GM23338 (cell line): ENCODE measurements around the gene TMEM92. TPM values are rescaled to one million over a fixed set of nuclear protein-coding genes. Genes with fewer than 3 reads are reported as not detected.

Experiments
- ATAC-seq: fragments of 200-7000 bp; cut with Tn5 transposase; 3 replicates; pipeline ENCODE4 v1.9.1; 2020
- DNase-seq: peaks from one replicate; pipeline ENCODE4 v3.0.0-alpha.2; 2015; ENCODE audit warnings: low spot score
- H2AFZ ChIP-seq: fragments of 200-600 bp; sonication (generic); 2 replicates; pipeline ENCODE4 v1.8.0; 2016; ENCODE audit warnings: antibody characterized with exemption, mild to moderate bottlenecking, moderate library complexity
- H3F3A ChIP-seq: fragments of 200-600 bp; sonication (generic); replicated peaks from 2 replicates; pipeline ENCODE4 v1.8.0; 2017; ENCODE audit warnings: antibody characterized with exemption, mixed run types, low read depth
- H3K27ac ChIP-seq: fragments of 200-600 bp; sonication (generic); 2 replicates; pipeline ENCODE4 v1.6.1; 2016; ENCODE audit warnings: low read depth
- H3K27me3 ChIP-seq: fragments of 200-600 bp; sonication (generic); 2 replicates; pipeline ENCODE4 v1.8.0; 2016; ENCODE audit warnings: mild to moderate bottlenecking, mixed run types, moderate library complexity; ENCODE audit not compliant: insufficient read depth
- H3K36me3 ChIP-seq: fragments of 200-600 bp; sonication (generic); 2 replicates; pipeline ENCODE4 v1.8.0; 2016; ENCODE audit warnings: mild to moderate bottlenecking; ENCODE audit not compliant: insufficient read depth
- H3K4me1 ChIP-seq: fragments of 200-600 bp; sonication (generic); 2 replicates; pipeline ENCODE4 v1.8.0; 2016; ENCODE audit warnings: mild to moderate bottlenecking, moderate library complexity; ENCODE audit not compliant: insufficient read depth
- H3K4me2 ChIP-seq: fragments of 200-600 bp; sonication (generic); 2 replicates; pipeline ENCODE4 v1.7.1; 2017; ENCODE audit warnings: mixed run types
- H3K4me3 ChIP-seq: fragments of 200-600 bp; sonication (generic); 2 replicates; pipeline ENCODE4 v1.6.1; 2016; ENCODE audit warnings: mixed run types
- H3K79me2 ChIP-seq: fragments of 200-600 bp; sonication (generic); replicated peaks from 2 replicates; pipeline ENCODE4 v1.8.0; 2017; ENCODE audit warnings: mild to moderate bottlenecking; ENCODE audit not compliant: insufficient read depth
- H3K9me2 ChIP-seq: fragments of 200-600 bp; sonication (generic); 2 replicates; pipeline ENCODE4 v1.8.0; 2017; ENCODE audit not compliant: insufficient read depth
- H4K20me1 ChIP-seq: fragments of 200-600 bp; sonication (generic); replicated peaks from 2 replicates; pipeline ENCODE4 v1.8.0; 2017; ENCODE audit warnings: mild to moderate bottlenecking; ENCODE audit not compliant: insufficient read depth
- H3K27ac Mint-ChIP-seq: 2 replicates; pipeline ENCODE4 v1.8.0; 2020; ENCODE audit warnings: inconsistent platforms, mild to moderate bottlenecking, moderate library complexity, mixed read lengths
- H3K27me3 Mint-ChIP-seq: 3 replicates; pipeline ENCODE4 v1.8.0; 2022; ENCODE audit warnings: low read depth, mild to moderate bottlenecking, moderate library complexity, mixed read lengths, inconsistent platforms; ENCODE audit not compliant: insufficient read depth, poor library complexity
- H3K36me3 Mint-ChIP-seq: 3 replicates; pipeline ENCODE4 v1.8.0; 2021; ENCODE audit warnings: low read depth, mild to moderate bottlenecking, inconsistent platforms, moderate library complexity, mixed read lengths
- H3K4me1 Mint-ChIP-seq: 3 replicates; pipeline ENCODE4 v1.8.0; 2020; ENCODE audit warnings: mild to moderate bottlenecking, inconsistent platforms, mixed read lengths
- H3K4me3 Mint-ChIP-seq: 3 replicates; pipeline ENCODE4 v1.8.0; 2021; ENCODE audit warnings: moderate library complexity, mild to moderate bottlenecking, inconsistent platforms, mixed read lengths
- H3K9me3 Mint-ChIP-seq: 3 replicates; pipeline ENCODE4 v1.8.0; 2020; ENCODE audit warnings: moderate library complexity, mild to moderate bottlenecking, inconsistent platforms, mixed read lengths
- CREB1 ChIP-seq: fragments of 250-450 bp; sonication (Bioruptor Pico); IDR thresholded peaks from 2 replicates; pipeline ENCODE4 v1.5.0; 2020; ENCODE audit warnings: low read depth, mild to moderate bottlenecking, moderate library complexity
- CTCF ChIP-seq, 2 experiments: fragments of 200-600 bp in 1 of 2; sonication (generic) in 1 of 2; conservative IDR thresholded peaks; 2 replicates each; pipeline versions ENCODE4 v1.5.1 to v1.6.1; 2016 to 2017; ENCODE audit warnings: antibody characterized with exemption in 2 of 2, low read depth in 2 of 2, mild to moderate bottlenecking in 2 of 2, moderate library complexity in 1 of 2
- ETS1 ChIP-seq: IDR thresholded peaks from 2 replicates; pipeline ENCODE4 v1.6.1; 2016; ENCODE audit warnings: antibody characterized with exemption
- EZH2 ChIP-seq: fragments of 200-600 bp; sonication (generic); IDR thresholded peaks from one replicate; pipeline ENCODE4 v1.8.0; 2017; ENCODE audit warnings: antibody characterized with exemption, mild to moderate bottlenecking, low read depth; ENCODE audit not compliant: unreplicated experiment
- EZH2phosphoT487 ChIP-seq: fragments of 200-600 bp; sonication (generic); IDR thresholded peaks from one replicate; pipeline ENCODE4 v1.8.1; 2018; ENCODE audit warnings: antibody characterized with exemption; ENCODE audit not compliant: unreplicated experiment
- REST ChIP-seq: IDR thresholded peaks from one replicate; pipeline ENCODE4 v1.6.1; 2018; ENCODE audit warnings: antibody characterized with exemption; ENCODE audit not compliant: unreplicated experiment
- STAT1 ChIP-seq: IDR thresholded peaks from one replicate; pipeline ENCODE4 v1.6.1; 2016; ENCODE audit warnings: antibody characterized with exemption; ENCODE audit not compliant: unreplicated experiment
- ZNF331 ChIP-seq: fragments of 250-450 bp; sonication (Bioruptor Pico); IDR thresholded peaks from 2 replicates; pipeline ENCODE4 v1.5.0; 2020; ENCODE audit warnings: low read depth, mild to moderate bottlenecking, moderate library complexity
- ZNF462 ChIP-seq: fragments of 250-450 bp; sonication (Bioruptor Pico); IDR thresholded peaks from 2 replicates; pipeline ENCODE4 v1.5.0; 2020; ENCODE audit warnings: mild to moderate bottlenecking, moderate library complexity
- polyA plus RNA-seq: library from polyadenylated mRNA; unstranded; fragments of >200 nt; fragmentation: Nextera tagmentation; extraction: Ambion mirVana; gene quantifications from 2 replicates; pipeline ENCODE4 v1.2.1, GENCODE V29; 2016
- total RNA-seq: library from RNA; depleted of rRNA; stranded (reverse); fragments of >200 nt; shearing (Covaris generic); gene quantifications from 2 replicates; pipeline ENCODE4 v1.2.3, GENCODE V29; 2014

The TMEM92 gene
- total and polyA plus RNA-seq, 2 experiments from 2014 or later = 9.7 to 18.4 TPM

GRCh38 chr17:50252781-50253180, 21.5 kb upstream of the TMEM92 start:
- H3K36me3 ChIP-seq = no peaks in the 10 kb centered on the region
- no peaks in the 10 kb centered on the region for H3K27me3 ChIP-seq
- Mint-ChIP-seq H3K9me3 (peaks cover 28% of the 10 kb centered on the region), H3K36me3 (peaks cover 7% of the 10 kb centered on the region; the same call in 2 of the 3 replicates), H3K4me3 (no peak overlapping the region), H3K27me3 (peaks cover 5% of the 10 kb centered on the region), H3K27ac (no peak overlapping the region), H3K4me1 (no peaks in the 10 kb centered on the region)
- H3F3A ChIP-seq = no peaks in the 10 kb centered on the region
- H3K4me2 ChIP-seq = no peak overlapping the region
- no peaks in the 10 kb centered on the region for H3K4me1 ChIP-seq
- TF ChIP-seq ZNF462 (CRISPR knock-in tag) (no peak), STAT1 (no peak), EZH2phosphoT487 (no peak), ETS1 (no peak), ZNF331 (CRISPR knock-in tag) (no peak), EZH2 (no peak), CTCF (conservative IDR thresholded peaks at IDR 0.05; ENCODE audit: low read depth in 2 of 2) (no peak), REST (no peak), CREB1 (CRISPR knock-in tag) (no peak)
- no peaks in the 10 kb centered on the region for H4K20me1 ChIP-seq
- no peak for ATAC-seq
- no peak for DNase-seq
- no peak overlapping the region for H2AFZ ChIP-seq
- H3K79me2 ChIP-seq = no peaks in the 10 kb centered on the region
- no peak overlapping the region for H3K27ac ChIP-seq
- no peak overlapping the region for H3K4me3 ChIP-seq
- H3K9me2 ChIP-seq = no peaks in the 10 kb centered on the region
